ENCODE measurements around the gene KRT3.
"Not testable (repeated sequence)": the region's sequence is repeated elsewhere in the genome, so short reads cannot be mapped to it uniquely, and the experiment has no call there.

KRT3 gene

DNA sequence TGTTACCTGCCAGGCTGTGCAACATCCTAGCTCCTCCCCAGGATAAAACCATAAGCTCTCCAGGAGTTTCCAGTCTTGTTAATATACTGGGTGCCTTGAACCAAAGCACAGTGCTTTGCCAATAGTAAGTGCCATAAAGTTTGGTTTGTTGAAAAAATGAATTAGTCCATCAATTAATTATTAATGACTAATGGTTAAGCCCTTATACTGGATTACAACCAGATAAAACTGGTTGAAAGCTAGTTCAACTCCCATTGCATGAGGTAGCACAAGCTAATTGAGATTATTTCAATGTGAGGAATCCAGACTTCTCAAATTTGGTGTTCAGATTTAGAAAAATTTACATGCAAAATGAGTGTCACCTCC, 1.6 kb upstream of the KRT3 start:
- FAIRE-seq (no peak), DNase-seq (ENCODE audit: insufficient read length, low spot score) (no peak)
- no peak for TF ChIP-seq CTCF (IDR thresholded peaks at IDR 0.05; ENCODE audit: insufficient read depth, missing control alignments)

DNA sequence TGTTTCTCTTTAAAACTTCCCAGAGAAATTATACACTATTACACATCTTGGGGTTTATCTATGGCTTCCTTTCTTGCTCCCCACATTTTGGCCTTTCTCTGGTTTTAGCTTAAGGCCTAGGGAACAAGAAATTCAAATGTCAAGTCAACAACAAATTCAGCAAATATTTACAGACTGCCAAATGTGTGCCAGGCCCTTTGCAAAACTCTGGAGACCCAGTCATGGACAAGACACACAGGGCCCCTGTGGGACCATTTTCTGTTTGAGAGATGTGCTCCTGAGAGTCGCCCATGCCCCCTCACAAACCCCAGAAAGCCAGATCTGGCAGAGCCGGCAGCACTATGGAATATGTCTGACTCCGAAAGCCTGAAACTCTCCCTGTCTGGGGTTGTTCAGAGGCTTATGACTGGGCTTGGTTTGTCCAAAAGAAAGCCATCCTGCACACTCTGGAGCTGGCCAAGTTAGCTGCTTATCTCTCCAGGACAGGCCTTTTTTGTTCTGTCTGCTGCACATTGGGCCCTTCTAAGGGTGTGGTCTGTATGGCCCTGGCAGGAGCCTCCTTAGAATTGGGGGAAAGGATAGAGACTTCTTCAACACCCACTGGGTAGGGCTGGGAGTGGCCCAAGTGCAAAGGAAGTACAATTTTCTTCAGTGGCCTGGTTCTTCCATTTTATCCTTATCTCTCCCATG, 1.1 kb upstream of the KRT3 start:
- FAIRE-seq (no peak), DNase-seq (ENCODE audit: insufficient read length, low spot score) (no peak)
- no peak for TF ChIP-seq CTCF (IDR thresholded peaks at IDR 0.05; ENCODE audit: insufficient read depth, missing control alignments)

GRCh38 chr12:52796429-52796794, 495 bp upstream of the KRT3 start:
- TF ChIP-seq CTCF (IDR thresholded peaks at IDR 0.05; ENCODE audit: insufficient read depth, missing control alignments): no peak
- FAIRE-seq (no peak), DNase-seq (ENCODE audit: insufficient read length, low spot score) (no peak)

DNA sequence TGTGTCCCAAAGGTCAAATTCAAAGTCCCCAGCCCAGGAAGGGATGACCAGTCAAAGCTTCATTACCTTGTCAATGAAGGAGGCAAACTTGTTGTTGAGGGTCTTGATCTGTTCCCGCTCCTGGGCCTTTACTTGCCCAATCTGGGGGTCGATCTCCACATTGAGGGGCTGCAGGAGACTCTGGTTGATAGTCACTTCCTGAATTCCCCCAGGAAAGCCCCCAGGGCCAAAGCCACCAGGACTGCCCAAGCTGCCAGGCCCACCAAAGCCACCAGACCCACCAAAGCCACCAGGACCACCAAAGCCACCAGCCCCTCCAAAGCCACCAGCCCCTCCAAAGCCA, 614 bp downstream of the KRT3 start:
- not testable (repeated sequence) for FAIRE-seq; DNase-seq (ENCODE audit: insufficient read length, low spot score)

- no peak for TF ChIP-seq CTCF (IDR thresholded peaks at IDR 0.05; ENCODE audit: insufficient read depth, missing control alignments)
- FAIRE-seq (no peak), DNase-seq (ENCODE audit: insufficient read length, low spot score) (no peak)
These were observed 1.2 kb downstream of the KRT3 start for GRCh38 chr12:52794479-52795331.

DNA sequence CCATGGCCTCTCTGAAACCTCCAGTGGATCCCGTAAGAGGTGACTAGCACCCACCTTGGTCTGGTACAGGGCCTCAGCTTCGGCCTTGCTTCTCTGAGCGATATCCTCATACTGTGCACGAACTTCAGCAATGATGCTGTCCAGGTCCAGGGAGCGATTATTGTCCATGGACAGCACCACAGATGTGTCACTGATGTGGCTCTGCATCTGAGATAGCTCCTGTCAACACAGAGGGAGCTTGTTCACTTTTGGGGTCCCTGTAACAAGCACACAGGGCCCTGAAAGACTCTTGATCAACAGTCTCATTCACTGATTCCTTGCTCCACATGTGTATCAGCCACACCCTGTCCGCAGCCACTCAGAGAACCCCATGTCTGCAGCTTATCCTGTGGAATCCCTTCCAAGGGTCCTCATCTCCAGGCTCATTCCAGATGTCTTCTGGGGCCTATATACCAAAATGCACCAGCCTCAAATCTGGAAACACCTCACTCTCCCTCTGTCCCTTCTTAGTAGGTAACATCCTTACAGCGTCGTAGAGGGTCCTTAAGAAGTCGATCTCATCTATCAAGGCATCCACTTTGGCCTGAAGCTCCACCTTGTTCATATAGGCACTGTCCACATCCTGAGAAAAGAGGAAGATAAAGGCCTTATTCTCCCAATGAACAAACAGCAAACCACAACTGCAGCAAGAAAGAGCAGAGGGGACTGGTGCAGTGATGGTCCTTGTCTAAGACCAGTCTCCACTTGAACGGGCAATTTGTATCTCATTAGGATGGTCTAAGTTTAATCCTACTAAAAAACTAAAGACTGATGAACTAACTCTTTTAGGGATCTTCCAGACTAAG, 3.5 kb downstream of the KRT3 start:
- FAIRE-seq (no peak), DNase-seq (ENCODE audit: insufficient read length, low spot score) (no peak)
- no peak for TF ChIP-seq CTCF (IDR thresholded peaks at IDR 0.05; ENCODE audit: insufficient read depth, missing control alignments)

- FAIRE-seq (no peak), DNase-seq (ENCODE audit: insufficient read length, low spot score) (no peak)
- TF ChIP-seq CTCF (IDR thresholded peaks at IDR 0.05; ENCODE audit: insufficient read depth, missing control alignments): no peak
These were observed 4.4 kb downstream of the KRT3 start for GRCh38 chr12:52791271-52792184.
